NCI-H2171 (cell line): ENCODE results near the gene GPR137.
A peak's percentile ranks its signal among the peaks of the same experiment; 100 is the strongest.
"Not testable (repeated sequence)": the region's sequence is repeated elsewhere in the genome, so short reads cannot be mapped to it uniquely, and the experiment has no call there.

ENCODE experiments used
- DNase-seq: peaks from one replicate; lab custom pipeline; 2025; lab: John Stamatoyannopoulos, UW

The GPR137 gene

GRCh38 chr11:64318766-64319761, 33.4 kb downstream of the GPR137 start:
- no peak for DNase-seq

GRCh38 chr11:64320556-64320955, 34.9 kb downstream of the GPR137 start:
- DNase-seq = no peak

- no peak for DNase-seq
Measured at GRCh38 chr11:64321026-64321425, 35.4 kb downstream of the GPR137 start.

- DNase-seq = peak; percentile 33
Measured at GRCh38 chr11:64321533-64321932, 35.9 kb downstream of the GPR137 start.

- DNase-seq = no peak
Measured at GRCh38 chr11:64322925-64323260, 37.2 kb downstream of the GPR137 start.

- DNase-seq = no peak
Measured at GRCh38 chr11:64323373-64323772, 37.7 kb downstream of the GPR137 start.

GRCh38 chr11:64323984-64324383, 38.3 kb downstream of the GPR137 start:
- not testable (repeated sequence) for DNase-seq

- DNase-seq = peak; percentile 33
Measured at GRCh38 chr11:64324692-64325469, 39.2 kb downstream of the GPR137 start.

- DNase-seq = no peak
Measured at GRCh38 chr11:64327375-64327774, 41.7 kb downstream of the GPR137 start.

GRCh38 chr11:64327993-64328392, 42.3 kb downstream of the GPR137 start:
- DNase-seq = no peak

- no peak for DNase-seq
Measured at GRCh38 chr11:64330888-64331287, 45.2 kb downstream of the GPR137 start.

- DNase-seq = no peak
Measured at GRCh38 chr11:64331569-64332371, 46.1 kb downstream of the GPR137 start.

GRCh38 chr11:64333556-64333955, 47.9 kb downstream of the GPR137 start:
- DNase-seq = no peak

GRCh38 chr11:64334764-64335735, 49.4 kb downstream of the GPR137 start:
- DNase-seq = peak; percentile 97

- DNase-seq = no peak
Measured at GRCh38 chr11:64337538-64338249, 52.0 kb downstream of the GPR137 start.

GRCh38 chr11:64338716-64339115, 53.1 kb downstream of the GPR137 start:
- DNase-seq = peak; percentile 78
